ENCODE measurements around the gene ANKMY1. TPM values are rescaled to one million over a fixed set of nuclear protein-coding genes. Genes with fewer than 3 reads are reported as not detected.

Gene ANKMY1
- total RNA-seq, 4 donors from 2014 or later, result 9.1 to 10.9 (median 10.2) TPM

- H3K27ac ChIP-seq (replicated peaks in 1 of 4), result no peak overlapping the region
- no peaks in the 10 kb centered on the region for H3K9me3 ChIP-seq
- peaks cover 0 to 15% (median 0%) of the 10 kb centered on the region in 4 donors for H3K27me3 ChIP-seq
- intact Hi-C loops (cut with DNase I), result loop anchor here (10.0 kb wide), 2 partner anchors 190 to 320 kb away; no protein-coding TSS in a partner anchor
- TF ChIP-seq POLR2A (IDR thresholded peaks at IDR 0.05; ENCODE audit: low read depth), result no peak
- DNase-seq (ENCODE audit: extremely low spot score), result no peak
- H3K4me1 ChIP-seq, result peaks cover 0 to 14% (median 8%) of the 10 kb centered on the region in 4 donors
- WGBS, result 95% methylated on average over 2 of the region's 2 CpGs
- peaks cover 0 to 20% (median 13%) of the 10 kb centered on the region in 4 donors for H3K36me3 ChIP-seq
- no peak overlapping the region for H3K4me3 ChIP-seq
Observed at GRCh38 chr2:240514631-240515030, 43.2 kb downstream of the ANKMY1 start.

- intact Hi-C loops (cut with DNase I), result loop anchor here (10.0 kb wide), 2 partner anchors 191 to 321 kb away; no protein-coding TSS in a partner anchor
- H3K27me3 ChIP-seq, result peaks cover 0 to 12% (median 0%) of the 10 kb centered on the region in 4 donors
- H3K9me3 ChIP-seq, result no peaks in the 10 kb centered on the region
- 38% methylated on average over 9 of the region's 13 CpGs for WGBS
- no peak overlapping the region for H3K27ac ChIP-seq (replicated peaks in 1 of 4)
- H3K4me3 ChIP-seq, result no peak overlapping the region
- DNase-seq (ENCODE audit: extremely low spot score), result peak; percentile 95
- TF ChIP-seq CTCF (IDR thresholded peaks at IDR 0.05), result peak; percentile 74 to 85 (median 80)
- no peak for TF ChIP-seq POLR2AphosphoS5 (IDR thresholded peaks at IDR 0.05)
- TF ChIP-seq EP300 (IDR thresholded peaks at IDR 0.05), result no peak
- TF ChIP-seq POLR2A (IDR thresholded peaks at IDR 0.05; ENCODE audit: low read depth), result no peak
- H3K4me1 ChIP-seq, result peaks cover 0 to 9% (median 2%) of the 10 kb centered on the region in 4 donors
- peaks cover 0 to 23% (median 17%) of the 10 kb centered on the region in 4 donors for H3K36me3 ChIP-seq
Observed at GRCh38 chr2:240513549-240514287, 44.1 kb downstream of the ANKMY1 start.

GRCh38 chr2:240512666-240513535 lies 44.9 kb downstream of the ANKMY1 start:
- Histone ChIP-seq H3K4me3 (no peak overlapping the region), H3K27ac (replicated peaks in 1 of 4) (no peak overlapping the region), H3K27me3 (peaks cover 0 to 7% (median 0%) of the 10 kb centered on the region in 4 donors), H3K36me3 (peaks cover 0 to 25% (median 18%) of the 10 kb centered on the region in 4 donors), H3K9me3 (no peaks in the 10 kb centered on the region), H3K4me1 (peaks cover 0 to 9% (median 2%) of the 10 kb centered on the region in 4 donors)
- intact Hi-C loops (cut with DNase I), result loop anchor here (10.0 kb wide), 2 partner anchors 192 to 322 kb away; no protein-coding TSS in a partner anchor
- DNase-seq (ENCODE audit: extremely low spot score), result no peak
- TF ChIP-seq CTCF (IDR thresholded peaks at IDR 0.05) (no peak), EP300 (IDR thresholded peaks at IDR 0.05) (no peak), POLR2AphosphoS5 (IDR thresholded peaks at IDR 0.05) (no peak)
- WGBS, result 96% methylated on average over 11 of the region's 21 CpGs

DNA sequence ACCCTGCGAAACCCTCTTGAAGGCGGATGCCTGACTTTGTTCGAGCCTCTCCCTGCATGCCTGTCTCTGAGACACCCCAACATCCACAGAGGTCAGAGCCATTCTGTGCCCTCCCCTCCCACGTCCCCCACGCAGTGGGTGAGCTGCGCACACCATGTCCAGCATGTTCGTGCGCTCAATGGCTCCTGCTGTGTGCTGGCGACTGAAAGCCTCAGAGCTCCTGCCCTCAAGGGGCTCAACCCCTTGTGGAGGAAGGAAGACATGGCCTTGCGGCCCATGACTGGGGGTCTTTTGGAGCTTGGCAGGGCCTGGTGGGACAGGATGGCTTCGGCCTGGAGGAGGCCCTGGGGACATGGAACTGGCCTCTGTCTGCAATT lies 45.7 kb downstream of the ANKMY1 start:
- intact Hi-C loops (cut with DNase I), result loop anchor here (10.0 kb wide), 2 partner anchors 193 to 323 kb away; no protein-coding TSS in a partner anchor
- H3K4me3 ChIP-seq, result no peak overlapping the region
- no peak overlapping the region for H3K27ac ChIP-seq (replicated peaks in 1 of 4)
- H3K36me3 ChIP-seq, result peaks cover 0 to 25% (median 18%) of the 10 kb centered on the region in 4 donors
- TF ChIP-seq EP300 (IDR thresholded peaks at IDR 0.05) (no peak), CTCF (IDR thresholded peaks at IDR 0.05) (no peak), POLR2AphosphoS5 (IDR thresholded peaks at IDR 0.05) (no peak)
- H3K9me3 ChIP-seq, result no peaks in the 10 kb centered on the region
- H3K4me1 ChIP-seq, result peaks cover 0 to 9% (median 2%) of the 10 kb centered on the region in 4 donors
- no peak for DNase-seq (ENCODE audit: extremely low spot score)
- H3K27me3 ChIP-seq, result no peaks in the 10 kb centered on the region
- WGBS, result 96% methylated on average over 8 of the region's 11 CpGs
